NCI-H69 (cell line): Measurements from ENCODE around the gene RAB33A.

ENCODE experiments used
- DNase-seq: peaks from one replicate; lab custom pipeline; 2025; lab: John Stamatoyannopoulos, UW

The RAB33A gene

GRCh38 chrX:130171446-130172126 is at the start of gene RAB33A:
Gene RAB33A, plus strand, starts transcription at chrX:130171962. Its CDS starts 101 bp downstream, at chrX:130172063.
- peak; percentile 66 for DNase-seq

DNA sequence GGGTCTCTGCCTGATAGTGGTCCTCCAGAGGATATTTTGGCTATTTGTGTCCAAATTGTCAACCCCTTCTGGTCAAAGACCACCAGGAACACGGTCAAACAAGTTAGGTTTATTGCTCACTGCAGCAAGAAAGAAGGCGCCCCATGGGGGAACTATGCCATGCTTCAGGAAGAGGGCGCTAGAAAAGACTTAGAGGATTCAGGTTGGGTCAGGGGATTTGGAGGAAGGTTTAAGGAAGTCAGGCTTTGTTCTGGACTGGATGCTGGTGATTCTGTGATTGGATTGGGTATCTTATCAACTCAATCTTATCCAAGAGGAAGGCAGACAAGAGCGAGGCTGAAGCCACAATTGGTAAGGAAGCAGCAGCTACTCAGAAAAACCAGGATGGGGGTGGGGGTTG is 47.2 kb upstream of the RAB33A start:
- DNase-seq: no peak

- no peak for DNase-seq
These were observed 46.5 kb upstream of the RAB33A start for GRCh38 chrX:130125091-130125874.

- DNase-seq: no peak
These were observed 40.8 kb upstream of the RAB33A start for GRCh38 chrX:130130990-130131389.

- no peak for DNase-seq
These were observed 35.3 kb upstream of the RAB33A start for GRCh38 chrX:130136496-130136895.

- DNase-seq: no peak
These were observed 34.8 kb upstream of the RAB33A start for GRCh38 chrX:130136961-130137360.

DNA sequence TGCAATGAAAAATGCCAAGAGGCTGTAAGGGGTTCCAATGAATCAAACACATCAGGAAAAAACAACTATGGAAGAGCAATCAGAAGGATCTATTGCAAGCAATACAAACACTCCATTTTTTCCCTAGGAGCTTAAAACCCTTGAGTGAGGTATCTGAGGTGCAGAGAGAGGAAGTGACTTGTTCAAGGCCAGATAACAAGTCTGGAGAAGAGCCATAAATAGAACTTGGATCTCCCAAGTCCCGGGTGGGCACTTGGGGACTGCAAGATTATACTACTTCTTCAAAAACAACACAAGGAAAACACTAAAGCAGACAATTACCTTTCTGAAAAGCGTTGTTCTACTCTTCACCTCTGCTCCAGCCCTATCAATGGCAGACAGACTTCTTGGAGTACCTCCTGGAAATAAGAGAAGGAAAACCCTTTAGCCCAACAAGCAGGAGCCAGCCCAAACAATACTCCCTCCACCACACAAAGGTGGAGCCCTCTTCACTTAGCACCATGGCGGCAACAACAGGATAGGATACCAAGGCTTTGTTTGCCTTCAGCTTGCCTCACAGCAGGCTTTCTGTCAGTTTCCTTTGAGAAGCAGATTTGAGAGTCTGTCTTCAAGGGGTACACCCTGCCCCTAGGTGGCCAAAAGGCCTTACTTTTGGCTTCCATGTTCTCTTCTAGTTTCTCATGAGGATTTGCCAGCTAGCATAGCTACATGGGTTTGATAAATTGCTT is 32.1 kb upstream of the RAB33A start:
- DNase-seq: no peak

DNA sequence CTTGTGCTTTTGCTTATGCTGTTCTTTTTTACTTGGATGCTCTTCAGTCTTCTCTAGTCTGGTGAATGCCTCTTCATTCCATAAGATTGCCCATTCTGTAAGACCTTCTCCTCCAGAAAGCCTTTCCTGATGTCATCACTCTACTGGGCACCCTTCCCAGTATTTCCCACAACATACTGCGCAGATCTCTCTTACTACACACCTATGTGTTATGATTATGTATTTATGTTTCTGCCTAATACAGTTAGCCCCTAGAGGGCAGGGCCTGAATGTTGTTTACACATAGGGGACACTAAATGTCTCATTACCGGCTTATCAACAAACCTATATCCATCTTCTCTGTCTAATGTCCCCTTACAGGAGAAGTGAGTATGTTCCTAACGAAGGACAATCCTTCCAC is 27.3 kb upstream of the RAB33A start:
- no peak for DNase-seq

DNA sequence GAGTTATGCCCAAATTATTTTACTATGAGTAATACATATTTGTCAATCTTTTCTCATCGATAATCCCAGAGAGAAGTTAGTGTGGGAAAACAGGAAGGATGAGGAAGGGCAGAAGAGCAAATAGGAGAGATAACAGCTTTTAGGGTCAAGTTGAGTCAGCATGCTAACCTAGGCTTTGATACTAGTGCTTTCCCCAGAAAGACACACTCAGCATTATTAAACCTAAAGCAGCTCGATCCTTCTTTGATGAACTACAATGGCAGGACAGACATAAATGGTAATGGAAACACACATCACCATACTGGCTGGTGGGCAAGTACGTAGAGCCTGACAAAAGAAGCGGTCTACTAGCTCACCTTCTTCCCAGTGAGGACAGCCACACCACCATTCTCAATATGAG is 26.6 kb upstream of the RAB33A start:
- no peak for DNase-seq

DNA sequence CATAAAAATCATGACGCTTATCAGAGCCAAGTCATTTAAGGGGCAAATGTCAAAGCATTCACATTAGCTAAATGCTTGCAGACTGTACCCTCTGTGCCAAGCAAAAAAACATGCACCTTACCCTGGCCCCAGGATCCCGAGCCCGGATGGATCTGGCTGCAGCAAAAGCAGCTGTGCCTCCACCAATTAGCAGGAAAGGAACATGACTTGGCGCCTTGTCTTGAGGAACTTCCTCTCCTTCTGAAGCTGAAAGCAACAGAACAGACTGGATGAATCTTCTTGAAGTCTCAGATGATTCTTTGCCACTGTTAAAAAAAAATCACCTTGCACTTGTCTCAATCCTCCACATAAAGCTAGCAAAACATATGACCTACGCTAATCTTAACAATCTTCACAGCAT is 24.1 kb upstream of the RAB33A start:
- DNase-seq: no peak

GRCh38 chrX:130155564-130155963 is 16.2 kb upstream of the RAB33A start:
- DNase-seq: no peak

DNA sequence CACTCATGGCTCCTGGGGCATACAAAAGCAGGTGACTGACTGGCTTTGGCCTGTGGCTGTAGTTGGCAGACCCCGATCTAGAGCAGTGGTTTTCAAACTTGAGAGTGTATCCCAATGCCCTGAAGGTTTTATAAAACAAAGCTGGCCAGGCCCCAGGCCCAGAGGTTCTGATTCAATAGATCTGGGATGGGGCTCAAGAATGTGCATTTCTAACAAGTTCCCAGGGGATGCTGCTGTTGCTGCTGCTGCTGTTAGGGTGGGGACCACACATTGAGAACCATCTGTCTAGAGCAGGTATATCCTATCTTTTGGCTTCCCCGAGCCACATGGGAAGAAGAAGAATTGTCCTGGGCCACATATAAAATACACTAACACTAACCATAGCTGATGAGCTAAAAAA is 13.5 kb upstream of the RAB33A start:
- DNase-seq: no peak

DNA sequence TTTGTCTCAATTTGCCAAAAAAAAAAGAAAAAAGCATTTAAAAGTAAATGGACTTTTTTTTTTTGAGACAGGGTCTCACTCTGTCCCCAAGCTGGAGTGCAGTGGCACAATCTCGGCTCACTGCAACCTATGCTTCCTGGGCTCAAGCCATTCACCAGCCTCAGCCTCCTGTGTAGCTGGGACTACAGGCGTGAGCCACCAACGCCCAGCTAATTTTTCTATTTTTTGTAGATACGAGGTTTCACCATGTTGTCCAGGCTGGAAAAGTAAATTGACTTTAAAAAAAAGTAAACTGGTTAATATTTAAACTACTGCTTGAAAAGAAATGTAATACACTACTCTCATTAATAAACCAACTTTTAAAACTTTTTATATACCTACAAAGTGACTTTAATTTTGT is 12.0 kb upstream of the RAB33A start:
- no peak for DNase-seq

DNA sequence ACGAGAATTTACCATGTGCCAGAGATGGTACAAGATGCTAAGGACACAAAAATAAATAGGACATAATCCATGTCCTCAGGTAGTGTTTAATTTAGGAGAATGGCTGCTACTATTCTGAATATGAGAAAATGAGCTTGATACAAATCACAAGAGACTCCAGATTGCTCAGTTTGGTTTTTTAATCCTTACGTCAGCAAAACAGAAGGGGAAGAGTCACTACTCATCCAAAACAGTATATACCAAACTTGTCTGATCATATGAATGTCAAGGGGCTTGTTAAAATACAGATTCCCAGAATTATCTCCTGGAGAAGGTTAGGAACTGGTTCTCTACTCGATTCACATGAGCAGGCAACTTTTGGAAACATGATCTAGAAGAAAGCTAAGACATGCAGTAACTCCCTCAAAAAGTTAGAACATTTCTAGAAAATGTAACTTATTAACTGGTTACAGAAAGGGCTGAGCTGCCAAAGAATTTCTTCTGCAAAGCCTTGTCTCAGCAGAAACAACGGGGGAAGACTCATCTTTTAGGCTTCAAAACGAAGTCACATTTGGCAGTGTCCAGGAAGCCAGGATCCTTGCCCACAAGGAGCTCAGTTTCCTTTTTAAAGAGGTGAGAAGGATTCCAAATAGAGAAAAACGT is 9.5 kb upstream of the RAB33A start:
- no peak for DNase-seq

DNA sequence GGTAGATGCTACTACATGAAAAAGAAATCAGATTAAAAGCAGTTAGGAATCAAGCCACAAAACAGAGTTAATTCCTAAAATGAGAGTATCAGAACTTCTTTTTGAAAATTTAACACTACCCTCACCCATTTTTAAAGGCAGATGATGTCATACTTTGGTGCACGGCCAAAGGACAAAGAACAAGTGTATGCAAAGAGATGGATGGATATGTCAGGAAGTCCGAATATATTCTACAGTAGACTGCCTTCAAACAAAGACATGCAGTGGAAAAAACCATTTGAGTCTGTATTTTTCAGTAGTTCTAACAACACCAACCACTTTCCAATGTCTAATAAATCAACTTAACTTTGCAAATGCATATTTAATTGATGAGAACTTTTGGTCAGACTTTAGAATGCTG is 8.4 kb upstream of the RAB33A start:
- DNase-seq: no peak

DNA sequence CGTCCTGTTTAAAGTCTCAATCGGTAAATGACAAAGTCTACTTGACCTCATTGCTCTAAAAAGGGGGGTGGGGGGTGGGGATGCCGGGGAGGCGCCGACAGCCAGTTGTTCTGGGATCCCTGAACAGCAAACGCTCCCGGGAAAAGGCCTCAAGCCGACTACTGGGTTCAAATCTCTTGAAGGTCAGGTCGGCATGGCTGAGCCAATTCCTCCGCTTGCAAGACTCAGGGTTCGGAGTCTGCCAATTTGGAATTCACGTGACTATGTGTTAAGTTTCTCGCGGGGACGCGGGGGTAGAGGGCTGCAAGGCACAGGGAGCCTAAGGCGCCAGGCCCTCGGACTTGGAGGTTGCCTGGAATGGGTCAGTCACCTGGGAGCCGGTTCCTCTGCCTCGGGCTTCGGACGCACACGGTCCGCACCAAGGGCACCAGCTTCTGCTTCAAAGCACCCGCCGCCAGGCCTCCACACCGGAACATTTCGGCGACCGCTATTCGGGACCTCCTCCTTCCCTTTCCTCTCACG is 6.5 kb upstream of the RAB33A start:
- DNase-seq: peak; percentile 62

DNA sequence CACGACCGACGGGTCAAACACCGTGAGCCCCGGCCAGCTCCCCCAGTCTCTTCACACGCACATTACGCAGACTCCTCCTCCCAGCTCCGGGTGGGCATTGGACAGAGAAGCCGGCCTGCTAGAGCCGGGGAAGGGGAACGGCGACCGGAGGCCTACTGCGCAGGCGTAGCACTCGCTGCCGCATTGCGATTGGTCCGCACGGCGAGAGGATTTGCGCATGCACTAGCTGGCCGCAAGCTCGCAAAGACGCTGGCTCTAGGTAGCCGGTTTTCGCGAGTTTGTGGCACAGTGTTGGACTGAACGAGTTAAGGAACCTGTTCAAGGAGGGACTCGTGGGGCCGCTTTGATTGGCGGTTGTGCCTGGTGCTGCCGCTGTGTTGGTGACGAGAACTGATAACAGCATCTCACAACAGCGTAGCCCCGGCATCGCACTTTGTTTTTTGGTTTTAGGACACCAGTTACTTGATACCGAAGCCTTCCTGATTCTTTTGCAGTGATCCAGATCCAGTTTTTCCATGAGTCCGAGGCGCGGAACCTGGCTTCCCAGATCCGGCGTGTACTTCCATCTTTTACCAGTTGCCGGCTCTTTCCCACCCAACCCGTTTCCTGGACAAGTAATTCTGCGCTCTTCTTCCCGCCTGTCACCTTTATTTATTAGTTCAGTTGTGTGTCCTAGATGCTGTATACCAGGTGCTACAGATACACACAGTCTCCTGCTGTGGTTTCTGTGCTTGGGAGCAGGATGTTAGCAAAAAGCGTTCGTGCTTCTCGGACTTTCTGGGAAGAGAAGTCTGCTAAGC is 5.9 kb upstream of the RAB33A start, which contains the start of gene AIFM1:
Gene AIFM1, minus strand, starts transcription at position 139 of the 800 bp plus-strand sequence. CDS start 185 bp downstream, outside the sequence.
- DNase-seq: peak; percentile 96

- no peak for DNase-seq
These were observed 5.3 kb upstream of the RAB33A start for GRCh38 chrX:130166503-130166777.

DNA sequence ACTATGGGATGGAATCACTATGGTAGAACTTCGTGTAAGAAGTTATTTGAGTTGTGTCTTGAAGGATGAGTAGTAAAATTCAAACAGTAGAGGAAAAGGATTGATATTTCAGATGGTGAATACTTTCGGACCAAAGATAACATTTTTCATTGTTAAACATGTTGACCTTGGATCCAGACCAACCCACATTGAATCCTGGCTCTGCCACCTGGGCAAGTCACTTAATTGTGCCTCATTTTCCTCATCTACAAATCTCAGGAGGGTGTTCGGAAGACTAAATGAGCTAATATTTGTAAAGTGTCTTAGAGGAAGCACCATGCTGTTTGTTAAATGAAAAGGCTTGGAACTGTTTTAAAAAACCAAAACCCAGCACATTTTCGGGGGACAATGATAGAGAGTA is 4.7 kb upstream of the RAB33A start:
- peak; percentile 25 for DNase-seq

GRCh38 chrX:130170752-130171445 is 863 bp upstream of the RAB33A start:
- peak; percentile 91 for DNase-seq
